ENCODE data around the gene CACNA1C.
A peak's percentile ranks its signal among the peaks of the same experiment; 100 is the strongest.

The CACNA1C gene

DNA sequence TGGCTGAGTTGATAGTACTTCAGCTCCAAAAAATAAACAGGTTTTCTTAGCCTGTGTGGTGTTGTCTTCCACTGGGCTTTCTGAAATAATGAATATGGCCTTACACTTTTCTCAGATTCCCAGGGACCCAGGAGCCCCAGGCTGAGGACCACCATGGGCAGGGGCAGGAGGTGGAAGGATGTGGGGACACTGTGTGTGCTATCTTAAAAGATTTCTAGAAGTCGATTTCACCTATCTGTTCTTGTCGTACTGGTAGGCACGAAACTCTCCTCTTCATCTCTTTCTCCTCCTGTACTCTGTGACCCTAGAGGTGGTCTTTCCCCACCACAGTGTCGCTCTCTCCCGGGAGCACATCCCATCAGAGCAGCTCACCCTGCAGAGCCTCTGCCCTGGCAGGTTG, 634.3 kb downstream of the CACNA1C start:
- DNase-seq, result no peak

- no peak for DNase-seq
Measured at GRCh38 chr12:2687726-2688125, 634.9 kb downstream of the CACNA1C start.

DNA sequence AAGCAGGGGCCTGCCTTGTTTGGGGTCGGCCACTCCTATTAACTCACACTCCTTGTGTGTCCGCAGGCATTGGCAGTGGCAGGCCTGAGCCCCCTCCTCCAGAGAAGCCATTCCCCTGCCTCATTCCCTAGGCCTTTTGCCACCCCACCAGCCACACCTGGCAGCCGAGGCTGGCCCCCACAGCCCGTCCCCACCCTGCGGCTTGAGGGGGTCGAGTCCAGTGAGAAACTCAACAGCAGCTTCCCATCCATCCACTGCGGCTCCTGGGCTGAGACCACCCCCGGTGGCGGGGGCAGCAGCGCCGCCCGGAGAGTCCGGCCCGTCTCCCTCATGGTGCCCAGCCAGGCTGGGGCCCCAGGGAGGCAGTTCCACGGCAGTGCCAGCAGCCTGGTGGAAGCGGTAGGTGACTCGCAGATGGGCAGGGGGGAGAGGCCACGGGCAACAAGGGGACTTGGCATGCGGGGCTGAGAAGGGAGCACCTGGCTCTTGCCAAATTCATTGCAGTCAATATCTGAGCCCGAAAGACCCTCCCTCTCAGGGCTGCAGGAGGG, 635.7 kb downstream of the CACNA1C start:
- no peak for DNase-seq

DNA sequence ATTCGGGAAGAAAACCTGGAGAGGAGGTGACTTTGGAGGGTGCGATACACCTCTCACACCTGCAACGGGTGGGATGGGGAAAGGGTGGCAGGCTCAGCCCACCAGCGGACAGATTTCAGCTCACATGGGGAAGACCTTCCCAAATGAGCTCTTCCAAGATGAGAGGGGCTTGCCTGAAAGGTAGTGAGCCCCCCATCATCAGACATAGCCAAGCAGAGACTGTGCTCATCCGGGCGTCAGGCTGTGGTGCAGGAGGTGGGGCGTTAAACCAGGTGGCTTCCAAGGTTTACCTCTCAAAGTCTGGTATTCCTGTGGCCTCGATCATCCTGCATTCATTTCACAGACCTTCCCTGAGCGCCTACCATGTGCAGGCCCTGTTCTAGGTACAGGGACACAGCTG, 636.6 kb downstream of the CACNA1C start:
- DNase-seq, result no peak

GRCh38 chr12:2689879-2690278, 637.1 kb downstream of the CACNA1C start:
- DNase-seq, result no peak

DNA sequence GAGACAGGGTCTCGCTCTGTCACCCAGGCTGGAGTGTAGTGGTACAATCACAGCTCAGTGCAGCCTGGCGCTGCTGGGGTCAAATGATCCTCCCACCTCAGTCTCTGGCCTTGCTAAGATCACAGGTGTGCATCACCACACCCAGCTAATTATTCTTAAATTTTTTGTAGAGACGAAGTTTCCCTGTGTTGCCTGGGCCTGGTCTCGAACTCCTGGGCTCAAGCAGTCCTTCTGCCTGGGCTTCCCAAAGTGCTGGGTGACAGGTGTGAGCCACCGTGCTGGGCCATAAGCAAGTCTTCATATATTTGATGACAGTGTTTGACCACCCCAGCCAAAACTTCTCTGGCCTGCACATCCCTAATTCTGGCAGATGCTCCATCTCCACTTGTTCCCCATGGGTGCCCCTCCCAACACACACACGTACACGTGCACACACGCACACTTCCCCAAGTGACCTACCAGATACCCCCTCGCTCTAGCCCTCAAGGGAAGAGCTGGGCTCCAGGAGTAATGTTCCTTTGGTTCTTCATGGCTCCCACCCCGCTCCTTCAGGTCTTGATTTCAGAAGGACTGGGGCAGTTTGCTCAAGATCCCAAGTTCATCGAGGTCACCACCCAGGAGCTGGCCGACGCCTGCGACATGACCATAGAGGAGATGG, 637.7 kb downstream of the CACNA1C start:
- no peak for DNase-seq

- peak; percentile 32 for DNase-seq
Measured at GRCh38 chr12:2691006-2691344, 638.2 kb downstream of the CACNA1C start.

DNA sequence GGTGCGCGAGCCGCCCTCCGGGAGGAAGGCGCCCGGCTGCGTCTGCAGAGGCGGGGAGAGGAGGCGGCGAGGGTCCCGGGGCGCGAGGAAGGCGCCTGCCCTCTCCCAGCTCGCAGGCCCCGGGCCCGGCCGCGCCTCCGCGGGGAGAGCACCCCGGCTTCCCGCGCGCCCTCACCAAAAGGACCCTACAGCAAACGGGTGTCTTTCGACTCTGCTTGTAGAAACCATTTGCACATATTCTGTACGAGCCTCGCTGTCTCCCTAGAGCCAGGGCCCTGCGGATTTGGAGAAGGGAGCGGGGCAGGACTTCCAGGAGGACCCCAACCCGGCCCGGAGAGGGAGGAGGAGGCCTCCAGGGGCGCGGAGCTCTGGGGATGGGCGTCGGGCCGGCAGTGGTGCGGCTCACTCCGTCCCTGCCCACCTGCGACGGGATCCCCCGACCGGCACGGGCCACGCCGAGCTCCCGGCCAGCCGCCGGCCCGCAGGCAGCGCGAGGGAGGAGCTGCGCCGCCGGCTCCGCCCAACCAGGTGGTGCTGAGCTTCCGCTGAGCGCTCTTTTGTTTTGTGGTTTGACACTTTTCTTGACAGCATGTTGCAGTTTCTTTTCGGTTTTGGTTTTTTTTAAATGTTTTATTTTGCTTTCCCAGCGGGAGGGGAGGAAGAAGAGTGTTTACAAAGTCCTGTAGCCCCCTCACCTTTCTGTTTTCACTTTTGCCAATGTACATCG, 638.7 kb downstream of the CACNA1C start:
- DNase-seq, result peak; percentile 19

- DNase-seq, result no peak
Measured at GRCh38 chr12:2692080-2692479, 639.3 kb downstream of the CACNA1C start.

DNA sequence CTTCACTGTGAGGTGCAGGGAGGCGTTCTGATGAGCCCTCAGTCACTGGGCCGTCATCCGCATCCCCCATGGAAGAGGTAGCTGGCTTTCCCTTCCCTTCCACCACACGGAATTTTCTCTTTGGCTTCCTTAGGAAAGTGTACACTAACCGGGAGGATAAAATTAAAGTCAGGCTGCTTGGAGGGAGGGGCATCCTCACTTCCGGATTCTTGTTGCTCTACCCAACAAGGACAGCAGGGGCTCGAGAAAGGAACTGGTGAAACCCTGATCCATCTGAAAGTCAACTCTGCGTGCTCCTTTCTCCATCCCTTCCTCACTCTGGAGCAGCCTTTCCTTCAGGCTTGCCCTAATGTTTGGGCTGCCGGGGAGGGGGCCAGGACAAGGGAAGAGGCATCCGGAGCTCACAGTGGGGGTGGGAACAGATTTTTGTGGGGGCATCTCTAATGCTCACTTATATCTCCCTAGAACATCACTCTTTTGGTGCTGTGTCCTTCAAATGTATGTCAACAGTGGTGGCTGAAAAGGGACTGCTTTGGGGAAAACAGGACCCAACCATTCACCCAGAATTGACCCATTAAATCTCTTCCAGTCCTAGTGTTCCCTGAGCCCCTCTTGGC, 640.6 kb downstream of the CACNA1C start:
- no peak for DNase-seq

DNA sequence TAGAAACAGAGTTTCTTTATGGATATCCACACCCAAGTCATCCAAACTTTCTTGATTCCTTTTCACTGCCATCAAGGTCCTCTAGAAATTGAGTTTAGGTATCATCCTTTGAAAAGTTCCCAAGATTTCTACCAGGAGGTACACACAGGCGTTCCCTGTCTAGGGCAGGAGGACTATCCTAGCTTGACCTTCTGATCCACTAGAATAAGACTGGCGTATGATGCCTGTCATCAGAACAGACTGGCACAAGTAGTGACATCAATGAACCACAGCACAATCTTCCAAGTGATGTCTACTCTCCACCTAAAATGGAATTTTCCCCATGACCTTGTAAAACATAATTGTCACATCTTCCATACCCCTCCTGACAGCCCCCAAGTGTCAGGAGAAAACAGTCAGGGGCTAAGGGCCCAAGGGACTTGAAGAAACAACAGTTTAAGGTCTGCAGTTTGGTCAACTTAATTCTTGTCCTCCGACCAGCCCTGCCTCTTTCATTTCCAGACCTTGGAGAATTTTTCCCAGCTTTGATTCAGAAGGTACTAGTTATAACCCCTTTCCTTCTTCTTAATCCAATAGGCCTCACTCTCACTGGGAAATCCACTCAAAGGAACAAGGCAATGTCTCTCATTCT, 641.3 kb downstream of the CACNA1C start:
- DNase-seq, result no peak

DNA sequence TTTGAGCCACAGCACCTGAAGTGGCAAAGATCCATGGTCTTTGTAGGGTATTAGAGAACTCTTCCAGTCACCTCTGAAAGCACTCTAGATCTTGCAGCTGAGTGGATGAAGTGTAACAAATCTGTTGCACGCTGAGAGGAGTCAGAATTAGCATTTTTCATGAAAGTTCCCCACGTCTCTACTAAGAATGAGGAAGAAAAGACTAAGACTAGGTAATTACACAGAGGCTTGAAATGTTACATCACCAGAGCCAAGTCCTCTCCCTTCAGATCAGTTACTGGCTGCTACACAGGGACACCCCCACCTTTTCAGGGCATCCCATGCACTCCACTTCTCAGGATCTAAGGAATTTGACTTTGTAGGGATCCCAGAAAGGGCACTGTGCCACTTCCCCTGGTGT, 643.3 kb downstream of the CACNA1C start:
- no peak for DNase-seq

DNA sequence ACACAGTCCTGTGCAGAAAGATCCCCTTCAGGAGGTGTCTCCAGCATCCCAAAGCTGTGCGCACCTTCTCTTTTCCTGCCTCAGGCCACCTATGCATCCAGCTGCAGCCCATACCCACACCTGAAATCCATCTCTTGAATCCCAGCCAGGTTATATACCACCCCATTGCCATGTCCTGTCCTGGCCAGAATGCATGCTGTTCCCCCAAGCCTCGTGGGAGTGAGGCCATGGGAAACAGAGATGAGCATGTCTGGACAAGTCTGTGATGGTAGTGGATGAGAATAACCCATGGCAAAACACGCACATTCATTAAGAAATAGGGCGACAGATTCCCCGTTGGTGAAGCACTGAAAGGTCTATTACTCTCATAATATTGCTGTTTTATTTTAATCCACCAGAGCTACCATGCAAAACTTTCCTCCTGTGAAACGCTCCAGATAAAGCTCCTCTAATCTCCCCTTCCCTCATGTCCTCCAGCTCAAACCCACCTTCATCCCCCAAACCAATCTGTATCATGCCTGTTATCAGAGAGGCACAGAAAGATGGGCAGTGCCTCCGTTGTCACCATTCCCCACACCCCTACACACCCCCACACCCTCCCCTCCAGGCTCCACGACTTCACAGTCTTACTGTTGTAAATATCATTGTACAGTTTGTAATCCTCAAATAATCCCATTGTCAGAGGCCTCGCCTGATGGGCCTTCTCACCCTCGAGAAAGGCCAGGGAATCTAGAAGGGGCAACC, 644.4 kb downstream of the CACNA1C start:
- DNase-seq, result no peak

GRCh38 chr12:2698566-2698965, 645.8 kb downstream of the CACNA1C start:
- DNase-seq, result no peak

DNA sequence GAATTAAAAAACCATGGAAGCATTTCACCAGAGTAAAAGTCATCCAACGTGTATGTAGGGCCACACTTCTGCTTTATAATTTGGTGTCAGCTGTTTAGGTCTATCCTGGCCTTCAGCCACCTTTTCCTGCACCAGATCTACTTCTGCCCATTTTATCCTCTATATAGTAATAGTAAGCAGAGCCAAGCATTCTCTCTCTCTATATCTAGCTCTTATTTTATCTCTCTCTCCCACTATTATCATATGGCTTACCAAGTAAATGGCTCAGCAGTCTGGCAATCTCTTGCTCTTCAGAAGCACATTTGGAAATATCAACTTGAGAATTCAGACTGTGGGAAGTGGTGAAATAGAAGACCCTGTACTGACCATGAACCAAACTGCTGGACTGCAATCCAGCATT, 657.9 kb downstream of the CACNA1C start:
- DNase-seq, result no peak

GRCh38 chr12:2719392-2719791, 666.6 kb downstream of the CACNA1C start:
- DNase-seq, result no peak

GRCh38 chr12:2722806-2723205, 670.0 kb downstream of the CACNA1C start:
- no peak for DNase-seq

DNA sequence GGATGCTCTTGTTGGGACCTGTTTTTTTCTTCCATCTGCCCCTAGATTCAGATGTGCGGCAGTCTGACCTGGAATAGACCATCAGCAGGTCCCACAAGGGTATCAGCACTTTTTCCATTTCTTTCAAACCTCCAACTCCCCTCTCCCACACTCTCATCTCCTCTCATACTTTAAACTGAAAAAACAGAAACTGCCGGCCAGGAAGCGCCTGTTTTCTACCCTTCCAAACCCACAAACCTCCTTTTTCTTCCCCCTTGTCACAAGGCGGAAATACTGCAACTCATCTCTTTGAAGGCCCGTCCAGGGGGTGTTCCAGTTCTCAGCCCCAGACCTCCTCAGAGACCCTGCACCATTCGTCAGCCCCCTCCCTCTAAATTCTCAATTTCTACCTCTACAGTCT, 679.5 kb downstream of the CACNA1C start:
- no peak for DNase-seq

DNA sequence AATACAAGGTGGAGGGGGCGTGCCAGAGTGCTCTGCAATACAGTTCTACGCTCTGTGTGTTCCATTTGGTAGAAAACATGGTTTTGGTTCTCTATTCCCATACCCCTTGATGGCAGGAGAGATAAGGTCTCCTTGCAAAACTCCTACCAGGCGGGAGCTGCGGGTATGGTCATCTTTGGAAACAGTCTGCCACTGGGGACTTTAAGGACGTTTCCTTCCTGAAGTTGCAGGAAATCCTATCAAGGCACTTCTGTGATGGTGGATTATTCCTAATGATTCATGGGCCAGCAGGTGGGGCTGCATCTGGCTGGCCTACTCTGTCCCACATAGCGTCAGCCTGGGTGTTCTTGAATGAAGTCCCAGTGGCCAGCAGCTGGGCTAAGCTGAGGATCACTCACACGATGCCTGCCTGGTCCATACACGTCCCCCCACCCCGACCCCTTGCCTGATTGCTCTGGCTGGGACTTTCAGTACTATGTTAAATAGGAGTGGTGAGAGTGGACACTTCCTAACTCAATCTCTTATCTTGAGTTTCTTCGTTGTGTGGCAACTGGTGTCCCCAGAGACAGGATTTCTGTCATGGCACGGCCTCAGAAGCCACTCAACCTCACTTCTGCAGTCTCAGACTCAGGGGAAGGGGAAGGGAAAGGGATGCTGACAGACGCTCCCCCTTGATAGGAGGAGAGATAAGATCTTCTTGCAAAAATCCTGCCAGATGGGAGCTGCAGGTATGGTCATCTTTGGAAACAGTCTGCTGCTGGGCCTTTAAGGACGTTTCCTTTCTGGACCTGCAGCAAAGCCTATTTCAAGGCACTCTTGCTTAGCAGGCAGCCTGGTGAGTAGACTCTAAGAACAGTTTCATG, 680.9 kb downstream of the CACNA1C start:
- no peak for DNase-seq

DNA sequence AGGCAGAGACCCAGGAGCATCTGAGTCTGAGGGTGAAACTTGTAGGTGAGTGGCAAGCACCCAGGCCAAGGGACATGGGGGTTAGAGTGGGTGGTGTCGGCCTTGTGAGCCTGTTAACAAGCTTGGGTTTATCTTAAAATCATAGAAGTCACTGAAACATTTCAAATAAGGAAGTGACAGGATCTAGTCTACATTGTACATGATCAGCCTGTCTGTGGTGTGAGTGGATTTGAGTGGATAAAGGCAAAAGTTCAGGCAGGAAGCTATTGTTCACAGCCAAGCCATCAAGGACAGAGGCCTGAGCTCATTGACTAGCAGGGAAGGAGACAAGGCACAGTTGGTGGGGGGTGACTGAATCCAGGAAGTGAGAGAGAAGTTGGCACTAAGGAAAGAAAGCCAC, 682.6 kb downstream of the CACNA1C start:
- no peak for DNase-seq

- no peak for DNase-seq
Measured at GRCh38 chr12:2737656-2738241, 685.0 kb downstream of the CACNA1C start.

DNA sequence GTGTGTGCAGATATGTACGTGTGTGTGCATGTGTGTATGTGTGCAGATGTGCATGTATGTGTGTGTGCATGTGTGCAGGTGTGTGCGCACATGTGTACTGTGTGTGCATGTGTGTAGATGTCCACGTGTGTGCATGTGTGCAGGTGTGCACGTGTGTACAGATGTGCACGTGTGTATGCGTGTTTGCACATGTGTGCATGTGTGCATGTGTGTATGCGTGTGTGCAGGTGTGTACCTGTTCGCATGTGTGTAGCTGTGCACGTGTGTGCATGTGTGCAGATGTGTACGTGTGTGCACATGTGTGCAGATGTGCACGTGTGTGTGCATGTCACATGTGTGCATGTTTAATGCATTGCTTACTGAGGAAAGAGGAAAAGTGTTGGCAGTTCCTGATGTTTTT, 686.3 kb downstream of the CACNA1C start:
- DNase-seq, result no peak
